GM18873 (cell line): ENCODE data around the gene TRIM47.

Experiments used
- ATAC-seq: cut with Tn5 transposase; IDR thresholded peaks from one replicate; pipeline ENCODE4 v1.9.1; 2021; ENCODE audit warnings: mild to moderate bottlenecking, moderate library complexity, moderate number of reproducible peaks; ENCODE audit not compliant: unreplicated experiment, low FRiP score

The TRIM47 gene

GRCh38 chr17:75834279-75834920 is 44.0 kb downstream of the TRIM47 start:
- ATAC-seq, result no peak

GRCh38 chr17:75832652-75833400 is 45.6 kb downstream of the TRIM47 start:
- ATAC-seq, result no peak

- ATAC-seq, result no peak
These were observed 46.2 kb downstream of the TRIM47 start for GRCh38 chr17:75832164-75832651.

- ATAC-seq, result no peak
These were observed 47.3 kb downstream of the TRIM47 start for GRCh38 chr17:75831032-75831571.

- ATAC-seq, result no peak
These were observed 48.0 kb downstream of the TRIM47 start for GRCh38 chr17:75830164-75831031.

GRCh38 chr17:75829747-75830146 is 48.6 kb downstream of the TRIM47 start:
- ATAC-seq, result no peak

- ATAC-seq, result no peak
These were observed 49.6 kb downstream of the TRIM47 start for GRCh38 chr17:75828741-75829140.

- ATAC-seq, result no peak
These were observed 50.3 kb downstream of the TRIM47 start for GRCh38 chr17:75828076-75828400.

- no peak for ATAC-seq
These were observed 50.9 kb downstream of the TRIM47 start for GRCh38 chr17:75827308-75828075.

GRCh38 chr17:75826561-75827307 is 51.6 kb downstream of the TRIM47 start:
- no peak for ATAC-seq

- ATAC-seq, result no peak
These were observed 52.5 kb downstream of the TRIM47 start for GRCh38 chr17:75825748-75826370.

- no peak for ATAC-seq
These were observed 53.2 kb downstream of the TRIM47 start for GRCh38 chr17:75825149-75825552.

- no peak for ATAC-seq
These were observed 53.7 kb downstream of the TRIM47 start for GRCh38 chr17:75824666-75825065.
